ENCODE measurements around the gene SLC27A1. TPM values are rescaled to one million over a fixed set of nuclear protein-coding genes. Genes with fewer than 3 reads are reported as not detected.

The SLC27A1 gene
- total and polyA plus RNA-seq, 2 donors: 2.0 to 11.9 TPM

DNA sequence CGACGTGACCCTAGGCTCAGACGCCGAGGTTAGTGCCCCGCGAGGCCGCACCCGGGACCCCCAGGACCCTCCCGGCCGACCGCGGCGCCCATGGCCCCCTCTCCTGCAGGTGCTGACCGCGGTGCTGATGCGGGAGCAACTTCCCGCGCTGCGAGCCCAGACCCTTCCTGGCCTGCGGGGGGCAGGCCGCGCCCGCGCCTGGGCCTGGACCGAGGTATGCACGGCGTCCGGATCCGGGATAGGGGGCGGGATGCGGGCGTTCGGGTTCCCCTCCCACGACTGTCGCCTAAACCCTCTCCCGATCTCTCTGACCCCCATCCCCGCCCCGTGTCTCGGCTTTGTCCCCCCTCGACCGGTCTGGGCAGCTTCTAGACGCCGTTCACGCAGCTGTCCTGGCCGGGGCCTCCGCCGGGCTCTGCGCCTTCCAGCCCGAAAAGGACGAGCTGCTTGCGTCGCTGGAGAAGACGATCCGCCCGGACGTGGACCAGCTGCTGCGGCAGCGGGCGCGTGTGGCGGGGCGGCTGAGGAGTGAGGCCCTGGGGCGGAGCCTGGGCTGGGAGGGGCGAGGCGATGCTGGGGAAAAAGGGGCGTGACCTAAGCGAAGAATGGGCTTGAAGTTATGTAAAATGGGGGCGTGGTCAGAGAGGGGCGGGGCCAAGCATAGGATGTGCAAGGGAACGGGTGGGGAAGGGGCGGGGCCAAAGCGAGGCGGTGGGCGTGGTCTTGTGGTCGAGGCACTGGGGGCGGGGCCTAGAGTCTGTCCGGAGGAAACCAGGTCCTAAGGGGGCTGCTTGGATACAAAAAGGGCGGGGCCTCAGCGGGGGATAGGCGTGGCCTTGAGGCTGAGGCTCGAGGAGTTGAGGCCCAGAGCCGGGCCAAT is 69.2 kb downstream of the SLC27A1 start:
- peaks cover 6 to 12% of the 10 kb centered on the region in 2 donors for H3K4me1 ChIP-seq (ENCODE audit: control insufficient read depth in 2 of 2, insufficient read depth in 2 of 2, low read length in 2 of 2)
- 5% methylated on average over 82 of the region's 82 CpGs for WGBS
- peak overlapping the region; percentile 39 to 46 for H3K4me3 ChIP-seq (ENCODE audit: low read length in 2 of 2)
- peaks cover 0 to 11% of the 10 kb centered on the region in 2 donors for H3K9me3 ChIP-seq (ENCODE audit: control insufficient read depth in 2 of 2, insufficient read depth in 1 of 2, low read length in 1 of 2)
- H3K27ac ChIP-seq (ENCODE audit: low read depth in 1 of 2, low read length in 1 of 2): no peak overlapping the region
- H3K27me3 ChIP-seq (ENCODE audit: control insufficient read depth in 2 of 2, insufficient read depth in 1 of 2, low read length in 1 of 2): peaks cover 3 to 18% of the 10 kb centered on the region in 2 donors
- DNase-seq (ENCODE audit: low read depth in 6 of 9, low spot score in 9 of 9): peak; percentile 80 to 94 (median 85)
- no peaks in the 10 kb centered on the region for H3K36me3 ChIP-seq (ENCODE audit: control insufficient read depth in 2 of 2, insufficient read depth in 2 of 2, low read length in 1 of 2)

DNA sequence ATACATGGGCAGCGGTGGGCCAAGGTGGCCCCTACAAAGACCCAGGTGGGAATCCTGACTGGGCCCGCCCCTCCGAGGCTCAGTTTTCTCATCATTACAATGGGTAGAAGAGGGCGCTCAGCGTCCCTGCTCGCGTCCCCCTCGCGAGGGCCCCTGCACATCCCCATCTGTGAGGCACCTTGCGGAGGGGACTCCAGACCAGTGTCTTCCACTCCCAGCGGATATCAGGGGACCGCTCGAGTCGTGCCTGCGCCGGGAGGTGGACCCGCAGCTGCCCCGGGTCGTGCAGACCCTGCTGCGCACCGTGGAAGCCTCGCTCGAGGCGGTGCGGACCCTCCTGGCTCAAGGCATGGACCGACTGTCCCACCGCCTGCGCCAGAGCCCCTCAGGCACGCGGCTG is 69.8 kb downstream of the SLC27A1 start:
- WGBS: 91% methylated on average over 30 of the region's 30 CpGs
- peaks cover 6 to 12% of the 10 kb centered on the region in 2 donors for H3K4me1 ChIP-seq (ENCODE audit: control insufficient read depth in 2 of 2, insufficient read depth in 2 of 2, low read length in 2 of 2)
- no peak overlapping the region for H3K4me3 ChIP-seq (ENCODE audit: low read length in 2 of 2)
- no peaks in the 10 kb centered on the region for H3K36me3 ChIP-seq (ENCODE audit: control insufficient read depth in 2 of 2, insufficient read depth in 2 of 2, low read length in 1 of 2)
- H3K27me3 ChIP-seq (ENCODE audit: control insufficient read depth in 2 of 2, insufficient read depth in 1 of 2, low read length in 1 of 2): peaks cover 3 to 18% of the 10 kb centered on the region in 2 donors
- peaks cover 0 to 11% of the 10 kb centered on the region in 2 donors for H3K9me3 ChIP-seq (ENCODE audit: control insufficient read depth in 2 of 2, insufficient read depth in 1 of 2, low read length in 1 of 2)
- DNase-seq (ENCODE audit: low read depth in 6 of 9, low spot score in 9 of 9): no peak
- H3K27ac ChIP-seq (ENCODE audit: low read depth in 1 of 2, low read length in 1 of 2): no peak overlapping the region

DNA sequence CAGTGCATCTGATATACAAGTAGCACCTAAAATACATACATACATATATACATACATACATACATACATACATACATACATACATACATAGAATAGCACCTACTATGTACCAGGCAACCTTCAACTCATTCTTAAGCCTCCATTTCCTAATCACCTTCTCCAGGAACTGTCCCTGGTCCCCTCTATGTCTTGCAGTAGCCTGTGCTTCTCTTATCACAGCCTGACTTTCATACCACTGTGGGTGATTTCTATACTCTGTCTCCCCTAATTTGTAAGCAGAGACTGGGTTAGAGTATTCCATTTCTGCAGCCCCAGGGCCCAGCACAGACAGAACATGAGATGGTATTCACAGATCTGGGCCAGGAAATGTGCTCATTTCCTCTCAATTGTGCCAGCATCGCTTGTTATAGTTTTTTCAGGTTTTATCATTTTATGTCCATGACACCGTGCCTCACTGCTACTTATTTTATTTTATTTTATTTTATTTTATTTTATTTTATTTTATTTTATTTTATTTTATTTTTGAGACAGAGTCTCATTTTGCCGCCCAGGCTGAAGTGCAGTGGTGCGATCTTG is 70.9 kb downstream of the SLC27A1 start:
- DNase-seq (ENCODE audit: low read depth in 6 of 9, low spot score in 9 of 9): no peak
- 98% methylated on average over 4 of the region's 4 CpGs for WGBS
- Histone ChIP-seq H3K27me3 (ENCODE audit: control insufficient read depth in 2 of 2, insufficient read depth in 1 of 2, low read length in 1 of 2) (peaks cover 3 to 18% of the 10 kb centered on the region in 2 donors), H3K4me1 (ENCODE audit: control insufficient read depth in 2 of 2, insufficient read depth in 2 of 2, low read length in 2 of 2) (peaks cover 6 to 12% of the 10 kb centered on the region in 2 donors), H3K36me3 (ENCODE audit: control insufficient read depth in 2 of 2, insufficient read depth in 2 of 2, low read length in 1 of 2) (no peaks in the 10 kb centered on the region), H3K9me3 (ENCODE audit: control insufficient read depth in 2 of 2, insufficient read depth in 1 of 2, low read length in 1 of 2) (peaks cover 0 to 11% of the 10 kb centered on the region in 2 donors), H3K4me3 (ENCODE audit: low read length in 2 of 2) (no peak overlapping the region), H3K27ac (ENCODE audit: low read depth in 1 of 2, low read length in 1 of 2) (no peak overlapping the region)

DNA sequence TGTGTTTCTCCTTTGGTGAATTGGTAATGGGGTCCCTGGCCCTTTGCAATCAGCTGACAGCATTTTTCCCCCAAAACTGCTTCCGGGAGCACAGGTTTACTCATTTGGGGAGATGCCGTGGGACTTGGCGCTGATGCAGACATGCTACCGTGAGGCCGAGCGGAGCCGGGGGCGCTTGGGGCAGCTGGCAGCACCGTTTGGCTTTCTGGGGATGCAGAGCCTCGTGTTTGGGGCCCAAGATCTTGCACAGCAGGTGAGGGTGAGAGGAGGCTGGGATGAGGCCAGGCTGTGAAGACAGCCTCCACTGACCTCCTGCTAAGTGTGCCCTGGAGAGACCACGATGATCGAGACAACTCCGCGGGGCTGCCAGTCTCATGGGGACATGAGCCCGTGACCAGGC is 71.7 kb downstream of the SLC27A1 start:
- 90% methylated on average over 15 of the region's 15 CpGs for WGBS
- no peak for DNase-seq (ENCODE audit: low read depth in 6 of 9, low spot score in 9 of 9)
- no peaks in the 10 kb centered on the region for H3K36me3 ChIP-seq (ENCODE audit: control insufficient read depth in 2 of 2, insufficient read depth in 2 of 2, low read length in 1 of 2)
- peaks cover 3 to 18% of the 10 kb centered on the region in 2 donors for H3K27me3 ChIP-seq (ENCODE audit: control insufficient read depth in 2 of 2, insufficient read depth in 1 of 2, low read length in 1 of 2)
- H3K27ac ChIP-seq (ENCODE audit: low read depth in 1 of 2, low read length in 1 of 2): no peak overlapping the region
- H3K4me3 ChIP-seq (ENCODE audit: low read length in 2 of 2): no peak overlapping the region
- peaks cover 6 to 12% of the 10 kb centered on the region in 2 donors for H3K4me1 ChIP-seq (ENCODE audit: control insufficient read depth in 2 of 2, insufficient read depth in 2 of 2, low read length in 2 of 2)
- H3K9me3 ChIP-seq (ENCODE audit: control insufficient read depth in 2 of 2, insufficient read depth in 1 of 2, low read length in 1 of 2): peaks cover 0 to 11% of the 10 kb centered on the region in 2 donors

DNA sequence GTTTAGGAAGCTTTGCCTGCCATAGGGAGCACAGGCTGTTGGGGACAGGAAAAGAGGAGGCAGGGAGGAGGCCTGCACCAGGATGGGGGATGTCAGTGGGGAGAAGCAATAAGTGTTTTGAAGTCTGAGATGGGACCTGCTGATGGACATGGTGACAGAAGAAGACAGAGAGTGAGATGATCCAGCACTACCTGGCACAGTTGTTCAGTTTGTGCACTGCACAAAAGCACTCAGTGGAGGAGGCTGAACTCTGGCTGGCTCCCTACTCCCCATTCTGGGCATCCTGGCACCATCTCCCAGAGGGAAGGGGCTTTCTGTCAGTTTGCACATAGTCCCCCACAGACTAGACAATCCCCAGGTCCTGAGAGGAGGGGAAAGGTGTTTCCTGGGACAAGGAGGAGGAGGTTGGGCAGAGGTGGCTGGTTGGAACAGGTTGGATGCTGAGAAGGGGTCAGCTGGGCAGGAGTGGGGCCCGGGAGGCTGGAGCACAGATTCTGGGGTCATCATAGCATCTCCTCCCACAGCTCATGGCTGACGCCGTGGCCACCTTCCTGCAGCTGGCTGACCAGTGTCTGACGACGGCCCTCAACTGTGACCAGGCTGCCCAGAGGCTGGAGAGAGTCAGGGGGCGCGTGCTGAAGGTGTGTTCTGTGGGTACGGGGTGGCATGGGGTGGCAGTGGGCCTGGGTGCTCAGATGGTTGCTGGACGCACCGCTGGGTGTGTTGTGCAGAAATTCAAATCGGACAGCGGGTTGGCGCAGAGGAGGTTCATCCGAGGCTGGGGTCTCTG is 72.7 kb downstream of the SLC27A1 start:
- Histone ChIP-seq H3K27me3 (ENCODE audit: control insufficient read depth in 2 of 2, insufficient read depth in 1 of 2, low read length in 1 of 2) (peaks cover 3 to 18% of the 10 kb centered on the region in 2 donors), H3K27ac (ENCODE audit: low read depth in 1 of 2, low read length in 1 of 2) (no peak overlapping the region), H3K4me3 (ENCODE audit: low read length in 2 of 2) (no peak overlapping the region), H3K36me3 (ENCODE audit: control insufficient read depth in 2 of 2, insufficient read depth in 2 of 2, low read length in 1 of 2) (no peaks in the 10 kb centered on the region), H3K9me3 (ENCODE audit: control insufficient read depth in 2 of 2, insufficient read depth in 1 of 2, low read length in 1 of 2) (peaks cover 0 to 11% of the 10 kb centered on the region in 2 donors), H3K4me1 (ENCODE audit: control insufficient read depth in 2 of 2, insufficient read depth in 2 of 2, low read length in 2 of 2) (peaks cover 6 to 12% of the 10 kb centered on the region in 2 donors)
- WGBS: 97% methylated on average over 14 of the region's 14 CpGs
- DNase-seq (ENCODE audit: low read depth in 6 of 9, low spot score in 9 of 9): no peak

DNA sequence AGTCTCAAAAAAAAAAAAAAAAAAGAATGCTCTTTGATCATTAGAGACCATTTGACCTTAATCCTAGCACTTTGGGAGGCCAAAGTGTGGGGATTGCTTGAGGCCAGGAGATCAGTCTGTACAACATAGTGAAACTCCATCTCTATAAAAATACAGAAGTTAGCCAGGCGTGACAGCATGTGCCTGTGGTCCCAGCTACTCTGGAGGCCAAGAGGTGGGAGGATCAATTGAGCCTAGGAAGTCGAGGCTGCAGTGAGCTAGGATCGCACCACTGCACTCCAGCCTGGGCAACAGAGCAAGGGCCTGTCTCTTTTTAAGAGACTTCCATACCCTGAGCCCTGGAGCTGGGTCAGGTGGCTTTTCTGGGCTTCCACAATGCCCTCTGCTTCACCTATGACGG is 73.7 kb downstream of the SLC27A1 start:
- H3K27me3 ChIP-seq (ENCODE audit: control insufficient read depth in 2 of 2, insufficient read depth in 1 of 2, low read length in 1 of 2): peaks cover 0 to 10% of the 10 kb centered on the region in 2 donors
- peaks cover 2 to 8% of the 10 kb centered on the region in 2 donors for H3K4me1 ChIP-seq (ENCODE audit: control insufficient read depth in 2 of 2, insufficient read depth in 2 of 2, low read length in 2 of 2)
- H3K36me3 ChIP-seq (ENCODE audit: control insufficient read depth in 2 of 2, insufficient read depth in 2 of 2, low read length in 1 of 2): no peaks in the 10 kb centered on the region
- DNase-seq (ENCODE audit: low read depth in 6 of 9, low spot score in 9 of 9): no peak
- H3K4me3 ChIP-seq (ENCODE audit: low read length in 2 of 2): no peak overlapping the region
- peaks cover 0 to 11% of the 10 kb centered on the region in 2 donors for H3K9me3 ChIP-seq (ENCODE audit: control insufficient read depth in 2 of 2, insufficient read depth in 1 of 2, low read length in 1 of 2)
- no peak overlapping the region for H3K27ac ChIP-seq (ENCODE audit: low read depth in 1 of 2, low read length in 1 of 2)
- WGBS: 93% methylated on average over 4 of the region's 4 CpGs

DNA sequence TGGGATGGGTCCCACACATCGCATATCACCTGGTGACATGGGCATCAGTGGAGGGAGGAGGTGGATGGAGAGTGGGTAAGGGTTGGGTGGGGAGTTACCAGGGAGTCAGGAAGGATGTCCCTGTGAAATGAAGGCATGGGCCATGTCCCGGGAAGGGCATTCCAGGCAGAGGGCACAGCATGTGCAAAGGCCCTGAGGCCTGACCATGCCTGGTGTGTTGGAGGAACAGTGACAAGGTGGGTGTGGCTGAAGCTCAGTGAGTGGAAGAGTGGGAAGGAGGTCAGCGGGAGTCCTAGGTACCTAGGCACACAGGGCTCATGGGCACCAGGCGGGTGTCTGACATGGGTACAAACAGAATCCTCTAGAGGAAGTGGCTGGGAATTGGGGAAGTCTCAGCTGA is 74.1 kb downstream of the SLC27A1 start:
- H3K9me3 ChIP-seq (ENCODE audit: control insufficient read depth in 2 of 2, insufficient read depth in 1 of 2, low read length in 1 of 2): peaks cover 0 to 11% of the 10 kb centered on the region in 2 donors
- H3K4me1 ChIP-seq (ENCODE audit: control insufficient read depth in 2 of 2, insufficient read depth in 2 of 2, low read length in 2 of 2): peaks cover 0 to 4% of the 10 kb centered on the region in 2 donors
- H3K4me3 ChIP-seq (ENCODE audit: low read length in 2 of 2): no peak overlapping the region
- no peaks in the 10 kb centered on the region for H3K36me3 ChIP-seq (ENCODE audit: control insufficient read depth in 2 of 2, insufficient read depth in 2 of 2, low read length in 1 of 2)
- H3K27ac ChIP-seq (ENCODE audit: low read depth in 1 of 2, low read length in 1 of 2): no peak overlapping the region
- 85% methylated on average over 4 of the region's 4 CpGs for WGBS
- peaks cover 0 to 6% of the 10 kb centered on the region in 2 donors for H3K27me3 ChIP-seq (ENCODE audit: control insufficient read depth in 2 of 2, insufficient read depth in 1 of 2, low read length in 1 of 2)
- no peak for DNase-seq (ENCODE audit: low read depth in 6 of 9, low spot score in 9 of 9)

DNA sequence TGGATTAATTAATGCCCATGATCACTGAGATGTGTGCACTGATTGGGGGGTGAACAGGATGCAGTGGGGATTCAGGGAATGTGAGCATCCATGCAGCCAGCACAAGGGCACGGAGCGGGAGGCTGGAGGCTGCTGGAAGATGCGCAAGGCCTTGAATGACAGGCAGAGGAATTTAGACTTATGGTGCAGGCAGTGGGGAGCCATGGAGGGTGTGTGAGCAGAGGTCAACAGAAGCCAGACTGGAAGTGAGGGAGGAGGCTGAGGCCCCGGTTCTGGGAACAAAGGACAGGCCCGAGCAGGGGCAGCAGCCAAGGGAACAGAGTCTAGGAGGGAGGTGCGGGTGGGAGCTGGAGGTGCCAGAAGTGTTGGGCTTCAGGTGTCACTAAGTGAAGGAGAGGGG is 77.8 kb downstream of the SLC27A1 start:
- 96% methylated on average over 6 of the region's 6 CpGs for WGBS
- no peaks in the 10 kb centered on the region for H3K27me3 ChIP-seq (ENCODE audit: control insufficient read depth in 2 of 2, insufficient read depth in 1 of 2, low read length in 1 of 2)
- no peak overlapping the region for H3K4me3 ChIP-seq (ENCODE audit: low read length in 2 of 2)
- H3K27ac ChIP-seq (ENCODE audit: low read depth in 1 of 2, low read length in 1 of 2): no peak overlapping the region
- peaks cover 0 to 1% of the 10 kb centered on the region in 2 donors for H3K4me1 ChIP-seq (ENCODE audit: control insufficient read depth in 2 of 2, insufficient read depth in 2 of 2, low read length in 2 of 2)
- DNase-seq (ENCODE audit: low read depth in 6 of 9, low spot score in 9 of 9): no peak
- no peaks in the 10 kb centered on the region for H3K9me3 ChIP-seq (ENCODE audit: control insufficient read depth in 2 of 2, insufficient read depth in 1 of 2, low read length in 1 of 2)
- H3K36me3 ChIP-seq (ENCODE audit: control insufficient read depth in 2 of 2, insufficient read depth in 2 of 2, low read length in 1 of 2): no peaks in the 10 kb centered on the region
